ENCODE results near the gene CLCN6.

The CLCN6 gene

GRCh38 chr1:11880911-11881748, 75.1 kb downstream of the CLCN6 start:
- no peak for DNase-seq

- DNase-seq = no peak
Observed at GRCh38 chr1:11881749-11882441, 75.9 kb downstream of the CLCN6 start.

GRCh38 chr1:11882814-11883538, 77.0 kb downstream of the CLCN6 start:
- peak in 1 of 3 donors; percentile 39 for DNase-seq

- no peak for DNase-seq
Observed at GRCh38 chr1:11885916-11886315, 79.9 kb downstream of the CLCN6 start.

- no peak for DNase-seq
Observed at GRCh38 chr1:11886986-11887665, 81.1 kb downstream of the CLCN6 start.

GRCh38 chr1:11887666-11888007, 81.6 kb downstream of the CLCN6 start:
- no peak for DNase-seq

- DNase-seq = no peak
Observed at GRCh38 chr1:11888206-11888876, 82.3 kb downstream of the CLCN6 start.

- DNase-seq = no peak
Observed at GRCh38 chr1:11888877-11889208, 82.9 kb downstream of the CLCN6 start.

GRCh38 chr1:11891433-11892186, 85.6 kb downstream of the CLCN6 start:
- DNase-seq = no peak

Measured in suppressor macrophage treated with lipopolysaccharide for 1 hour (primary cell).